ENCODE data around the gene GPR132. TPM values are rescaled to one million over a fixed set of nuclear protein-coding genes. Genes with fewer than 3 reads are reported as not detected.

GPR132 gene
- total RNA-seq, 2 experiments from 2014 or later: 15.1 to 16.4 TPM

GRCh38 chr14:105093431-105094192 is 28.4 kb upstream of the GPR132 start:
- no peaks in the 10 kb centered on the region for H3K27me3 Mint-ChIP-seq
- ChIA-PET CTCF (interaction anchor here (1.0 to 1.8 kb wide), 3 partner anchors 13 to 76 kb away, joined by 4 to 8 read pairs (median 4); partner anchors contain the start of gene JAG2), POLR2A (interaction anchor here (0.6 to 1.0 kb wide), 4 partner anchors 21 to 1436 kb away, joined by 3 read pairs; no protein-coding TSS in a partner anchor)
- H3K4me3 Mint-ChIP-seq: peak overlapping the region; percentile 68
- peak; percentile 85 for ATAC-seq
- peak; percentile 90 for DNase-seq
- intact Hi-C loops (cut with micrococcal nuclease): loop anchor here (5.0 kb wide), 1 partner anchor 259 kb away; no protein-coding TSS in a partner anchor
- H3K4me1 Mint-ChIP-seq (ENCODE audit: low read depth): peaks cover 11% of the 10 kb centered on the region
- H3K36me3 Mint-ChIP-seq (ENCODE audit: low read depth): no peaks in the 10 kb centered on the region
- peak; percentile 35 for TF ChIP-seq CTCF (IDR thresholded peaks at IDR 0.05)
- no peaks in the 10 kb centered on the region for H3K9me3 Mint-ChIP-seq
- H3K27ac Mint-ChIP-seq: peak overlapping the region; percentile 49

GRCh38 chr14:105093038-105093430 is 27.8 kb upstream of the GPR132 start:
- ChIA-PET CTCF (interaction anchor here (1.0 kb wide), 1 partner anchor 17 kb away, joined by 4 read pairs; no protein-coding TSS in a partner anchor), POLR2A (interaction anchor here (1.0 kb wide), 1 partner anchor 20 kb away, joined by 3 read pairs; no protein-coding TSS in a partner anchor)
- Mint-ChIP-seq H3K4me1 (ENCODE audit: low read depth) (peaks cover 14% of the 10 kb centered on the region), H3K36me3 (ENCODE audit: low read depth) (no peaks in the 10 kb centered on the region), H3K4me3 (peak overlapping the region; percentile 75), H3K27ac (peak overlapping the region; percentile 83), H3K27me3 (no peaks in the 10 kb centered on the region), H3K9me3 (no peaks in the 10 kb centered on the region)
- intact Hi-C loops (cut with micrococcal nuclease): loop anchor here (5.0 kb wide), 1 partner anchor 259 kb away; no protein-coding TSS in a partner anchor
- peak; percentile 44 for ATAC-seq
- no peak for TF ChIP-seq CTCF (IDR thresholded peaks at IDR 0.05)
- DNase-seq: peak; percentile 59

DNA sequence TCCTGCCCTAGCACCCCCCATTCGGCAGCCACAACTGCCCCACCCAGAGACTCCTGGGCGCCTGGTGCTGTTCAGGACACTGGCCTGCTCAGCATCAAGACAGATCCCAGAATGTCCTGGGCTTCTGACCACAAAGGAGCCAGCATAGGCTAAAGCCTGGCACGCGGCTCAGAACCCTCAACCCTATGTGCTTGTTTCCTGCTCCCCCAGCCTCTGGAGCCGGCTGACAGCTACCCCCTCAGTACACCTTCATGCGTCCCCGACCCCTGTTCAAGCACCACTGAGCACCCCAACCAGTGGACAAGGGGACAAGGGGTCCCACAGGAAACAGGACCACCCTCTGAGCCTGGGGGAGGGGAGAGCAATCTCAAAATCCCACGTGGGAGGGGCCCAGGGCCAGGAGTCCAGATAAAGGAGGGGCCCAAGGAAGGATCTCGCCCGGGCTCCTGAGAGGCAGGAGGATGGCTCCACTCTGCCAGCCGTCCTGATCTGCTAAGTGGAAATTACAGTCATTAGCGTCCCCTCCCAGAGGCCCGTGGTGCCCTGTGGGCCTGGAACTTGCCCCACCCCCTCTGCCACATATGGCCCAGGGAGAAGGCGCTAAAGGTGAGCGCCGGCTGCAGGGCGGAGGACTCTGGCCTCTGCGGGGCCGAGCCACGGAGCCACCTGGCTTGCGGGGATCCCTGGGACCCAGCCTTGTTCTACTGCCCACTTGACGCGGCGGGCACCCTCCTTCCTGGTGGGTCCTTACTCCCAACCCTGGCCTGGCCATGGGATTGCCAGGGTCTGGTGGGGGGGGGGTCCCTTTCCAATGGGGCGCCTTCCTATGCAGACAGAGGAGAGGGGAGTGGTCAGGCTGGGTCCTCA is 27.2 kb upstream of the GPR132 start:
- H3K27me3 Mint-ChIP-seq: no peaks in the 10 kb centered on the region
- H3K9me3 Mint-ChIP-seq: no peaks in the 10 kb centered on the region
- CTCF ChIA-PET: interaction anchor here (0.8 to 3.5 kb wide), 9 partner anchors 17 to 259 kb away, joined by 3 to 31 read pairs (median 5); partner anchors contain the start of genes CDCA4 and GPR132
- peak overlapping the region; percentile 75 for H3K4me3 Mint-ChIP-seq
- H3K4me1 Mint-ChIP-seq (ENCODE audit: low read depth): peaks cover 15% of the 10 kb centered on the region
- H3K27ac Mint-ChIP-seq: peak overlapping the region; percentile 83
- intact Hi-C loops (cut with micrococcal nuclease): loop anchor here (5.0 kb wide), 1 partner anchor 260 kb away; no protein-coding TSS in a partner anchor
- TF ChIP-seq CTCF (IDR thresholded peaks at IDR 0.05): no peak
- DNase-seq: no peak
- POLR2A ChIA-PET: interaction anchor here (1.0 kb wide), 1 partner anchor 20 kb away, joined by 3 read pairs; no protein-coding TSS in a partner anchor
- no peaks in the 10 kb centered on the region for H3K36me3 Mint-ChIP-seq (ENCODE audit: low read depth)
- no peak for ATAC-seq

DNA sequence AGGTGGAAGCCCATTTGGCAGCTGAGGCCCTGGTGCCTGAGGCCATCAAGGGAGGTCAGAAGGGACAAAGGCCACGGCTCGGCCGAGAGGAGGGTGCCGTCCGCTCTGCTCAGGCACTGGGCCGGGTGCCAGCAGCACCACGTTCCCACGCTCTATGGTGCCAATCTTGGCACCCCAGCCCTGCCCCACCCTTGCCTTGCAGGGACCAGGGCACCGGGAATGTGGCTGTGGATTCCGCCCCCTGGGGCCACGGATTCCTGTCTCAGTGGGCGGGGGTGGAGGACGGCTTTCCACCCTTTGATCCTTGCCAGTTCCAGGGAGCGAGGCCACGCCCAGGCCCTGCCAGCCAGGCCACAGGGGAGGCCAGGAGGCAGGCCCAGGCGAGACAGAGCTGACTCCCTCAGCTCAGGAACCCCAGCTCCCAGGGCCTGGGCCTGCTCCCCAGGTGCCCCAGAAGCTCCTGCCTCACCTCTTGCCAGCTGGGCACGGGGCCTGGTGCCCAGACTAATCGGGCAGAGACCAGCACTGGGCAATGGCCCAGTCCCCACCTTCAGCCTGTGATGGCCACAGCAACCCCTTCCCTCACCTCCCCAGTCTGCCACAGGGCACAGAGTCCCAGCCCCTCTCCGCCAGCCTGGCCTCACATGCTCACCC is 26.4 kb upstream of the GPR132 start:
- DNase-seq (no peak), ATAC-seq (no peak)
- CTCF ChIA-PET: interaction anchor here (0.7 to 3.5 kb wide), 18 partner anchors 11 to 260 kb away, joined by 3 to 31 read pairs (median 4); partner anchors contain the start of genes CDCA4 and GPR132
- Mint-ChIP-seq H3K27ac (no peak overlapping the region), H3K9me3 (no peaks in the 10 kb centered on the region), H3K4me3 (no peak overlapping the region), H3K4me1 (ENCODE audit: low read depth) (peaks cover 19% of the 10 kb centered on the region), H3K36me3 (ENCODE audit: low read depth) (no peaks in the 10 kb centered on the region), H3K27me3 (no peaks in the 10 kb centered on the region)
- no peak for TF ChIP-seq CTCF (IDR thresholded peaks at IDR 0.05)
- intact Hi-C loops (cut with micrococcal nuclease): loop anchor here (5.0 kb wide), 1 partner anchor 261 kb away; no protein-coding TSS in a partner anchor
- POLR2A ChIA-PET: interaction anchor here (0.7 kb wide), 1 partner anchor 26 kb away, joined by 3 read pairs; no protein-coding TSS in a partner anchor
